OCI-LY1 (cell line): ENCODE measurements around the gene GOLGA6C.
"Not testable (repeated sequence)": the region's sequence is repeated elsewhere in the genome, so short reads cannot be mapped to it uniquely, and the experiment has no call there.

ENCODE experiments used
- H2AFZ ChIP-seq: fragments of 200-600 bp; sonication (generic), shearing (Covaris generic); 2 replicates; pipeline ENCODE4 v1.6.0; 2014; ENCODE audit warnings: antibody characterized with exemption, mild to moderate bottlenecking, low read length
- H3F3A ChIP-seq: fragments of 200-600 bp; sonication (generic), shearing (Covaris generic); 2 replicates; pipeline ENCODE4 v1.6.0; 2014; ENCODE audit warnings: mild to moderate bottlenecking, antibody characterized with exemption, low read length, moderate library complexity; ENCODE audit not compliant: insufficient read depth
- H3K27ac ChIP-seq: fragments of 200-600 bp; sonication (generic); 2 replicates; pipeline ENCODE4 v1.5.1; 2014; ENCODE audit warnings: low read length, mixed run types, mild to moderate bottlenecking, low read depth; ENCODE audit not compliant: poor library complexity, severe bottlenecking
- H3K27me3 ChIP-seq: fragments of 200-600 bp; sonication (generic); 2 replicates; pipeline ENCODE4 v1.6.0; 2014; ENCODE audit warnings: antibody characterized with exemption, mild to moderate bottlenecking, low read length, moderate library complexity; ENCODE audit not compliant: insufficient read depth
- H3K36me3 ChIP-seq: fragments of 200-600 bp; sonication (generic); 2 replicates; pipeline ENCODE4 v1.6.1; 2014; ENCODE audit warnings: mild to moderate bottlenecking, antibody characterized with exemption, low read length, moderate library complexity, mixed read lengths; ENCODE audit not compliant: insufficient read depth
- H3K4me1 ChIP-seq: fragments of 200-600 bp; sonication (generic); 2 replicates; pipeline ENCODE4 v1.5.1; 2014; ENCODE audit warnings: mild to moderate bottlenecking, low read length, moderate library complexity; ENCODE audit not compliant: insufficient read depth, severe bottlenecking
- H3K4me2 ChIP-seq: fragments of 200-600 bp; sonication (generic), shearing (Covaris generic); 2 replicates; pipeline ENCODE4 v1.6.1; 2014; ENCODE audit warnings: low read length
- H3K4me3 ChIP-seq: fragments of 200-600 bp; sonication (generic); 2 replicates; pipeline ENCODE4 v1.5.1; 2014; ENCODE audit warnings: low read length, low read depth, mild to moderate bottlenecking, mixed read lengths; ENCODE audit not compliant: poor library complexity, severe bottlenecking
- H3K79me2 ChIP-seq: fragments of 200-600 bp; shearing (Covaris generic); 2 replicates; pipeline ENCODE4 v1.6.1; 2016; ENCODE audit warnings: mixed run types, low read length, mixed read lengths; ENCODE audit not compliant: insufficient read depth
- H3K9ac ChIP-seq: fragments of 200-600 bp; sonication (generic), shearing (Covaris generic); 2 replicates; pipeline ENCODE4 v1.6.1; 2014; ENCODE audit warnings: mild to moderate bottlenecking, low read length, mixed read lengths
- H3K9me2 ChIP-seq: fragments of 200-600 bp; sonication (generic), shearing (Covaris generic); 2 replicates; pipeline ENCODE4 v1.6.1; 2014; ENCODE audit warnings: low read depth, mild to moderate bottlenecking, low read length, mixed read lengths
- H3K9me3 ChIP-seq: fragments of 200-600 bp; shearing (Covaris generic); 2 replicates; pipeline ENCODE4 v1.6.1; 2014; ENCODE audit warnings: low read length, mixed read lengths
- H4K20me1 ChIP-seq: fragments of 200-600 bp; sonication (generic), shearing (Covaris generic); 2 replicates; pipeline ENCODE4 v1.6.0; 2016; ENCODE audit warnings: mild to moderate bottlenecking, low read length; ENCODE audit not compliant: insufficient read depth
- CTCF ChIP-seq: fragments of 200-600 bp; sonication (generic), shearing (Covaris generic); IDR thresholded peaks from 2 replicates; pipeline ENCODE4 v1.5.1; 2017; ENCODE audit warnings: mild to moderate bottlenecking, antibody characterized with exemption, low read length, moderate library complexity, mixed read lengths
- EZH2 ChIP-seq: fragments of 200-600 bp; sonication (generic), shearing (Covaris generic); IDR thresholded peaks from 2 replicates; pipeline ENCODE4 v1.8.0; 2017; ENCODE audit warnings: borderline replicate concordance, mixed run types, mild to moderate bottlenecking, antibody characterized with exemption, low read length, moderate library complexity, mixed read lengths

Gene GOLGA6C

GRCh38 chr15:75306188-75306587 lies 48.1 kb downstream of the GOLGA6C start:
- Histone ChIP-seq H3K9ac (no peak overlapping the region), H3K4me2 (no peak overlapping the region), H3K4me3 (no peak overlapping the region), H3K9me3 (no peaks in the 10 kb centered on the region), H3K27me3 (peaks cover 5% of the 10 kb centered on the region), H3K27ac (no peak overlapping the region), H3K79me2 (no peaks in the 10 kb centered on the region), H3F3A (no peaks in the 10 kb centered on the region), H4K20me1 (no peaks in the 10 kb centered on the region), H3K9me2 (no peaks in the 10 kb centered on the region), H3K4me1 (no peaks in the 10 kb centered on the region), H2AFZ (no peak overlapping the region), H3K36me3 (no peaks in the 10 kb centered on the region)
- TF ChIP-seq CTCF (no peak), EZH2 (no peak)

GRCh38 chr15:75307778-75308390 lies 49.8 kb downstream of the GOLGA6C start:
- no peak overlapping the region for H3K27ac ChIP-seq
- H3K9ac ChIP-seq: no peak overlapping the region
- no peak overlapping the region for H3K4me2 ChIP-seq
- H3K4me1 ChIP-seq: no peaks in the 10 kb centered on the region
- peaks cover 5% of the 10 kb centered on the region for H3K27me3 ChIP-seq
- no peaks in the 10 kb centered on the region for H3F3A ChIP-seq
- no peak for TF ChIP-seq EZH2
- TF ChIP-seq CTCF: peak; percentile 47; the same call in 1 of the 2 replicates
- H3K9me2 ChIP-seq: no peaks in the 10 kb centered on the region
- no peaks in the 10 kb centered on the region for H4K20me1 ChIP-seq
- no peak overlapping the region for H2AFZ ChIP-seq
- H3K4me3 ChIP-seq: no peak overlapping the region
- H3K79me2 ChIP-seq: no peaks in the 10 kb centered on the region
- no peaks in the 10 kb centered on the region for H3K36me3 ChIP-seq
- H3K9me3 ChIP-seq: no peaks in the 10 kb centered on the region

- H3K4me2 ChIP-seq: no peak overlapping the region
- H2AFZ ChIP-seq: no peak overlapping the region
- no peak overlapping the region for H3K4me3 ChIP-seq
- no peaks in the 10 kb centered on the region for H3K36me3 ChIP-seq
- H3K79me2 ChIP-seq: no peaks in the 10 kb centered on the region
- no peaks in the 10 kb centered on the region for H3F3A ChIP-seq
- no peaks in the 10 kb centered on the region for H3K9me2 ChIP-seq
- H4K20me1 ChIP-seq: no peaks in the 10 kb centered on the region
- H3K9ac ChIP-seq: no peak overlapping the region
- H3K27me3 ChIP-seq: peaks cover 5% of the 10 kb centered on the region
- H3K4me1 ChIP-seq: no peaks in the 10 kb centered on the region
- no peak overlapping the region for H3K27ac ChIP-seq
- no peaks in the 10 kb centered on the region for H3K9me3 ChIP-seq
- no peak for TF ChIP-seq EZH2
- TF ChIP-seq CTCF: no peak
These were observed 51.6 kb downstream of the GOLGA6C start for GRCh38 chr15:75309711-75310110.

GRCh38 chr15:75312548-75312947 lies 54.4 kb downstream of the GOLGA6C start:
- H3K9ac ChIP-seq, H3K4me2 ChIP-seq, H3F3A ChIP-seq, H3K9me2 ChIP-seq, H3K36me3 ChIP-seq, H3K9me3 ChIP-seq, H3K27ac ChIP-seq, H3K4me3 ChIP-seq, H2AFZ ChIP-seq, H4K20me1 ChIP-seq, H3K79me2 ChIP-seq, H3K27me3 ChIP-seq, H3K4me1 ChIP-seq: not testable (repeated sequence)
